MM.1S (cell line): ENCODE data around the gene FSHB.

Source experiments
- CTCF ChIP-seq: fragments of 300-600 bp; sonication (generic); IDR thresholded peaks from 2 replicates; pipeline ENCODE4 v1.5.1; 2016; ENCODE audit warnings: antibody characterized with exemption, low read length, mixed read lengths
- EZH2 ChIP-seq: fragments of 300-600 bp; sonication (generic); optimal IDR thresholded peaks from 2 replicates; pipeline ENCODE3; 2017; ENCODE audit warnings: low read depth, mild to moderate bottlenecking, antibody characterized with exemption, low read length, mixed read lengths

DNA sequence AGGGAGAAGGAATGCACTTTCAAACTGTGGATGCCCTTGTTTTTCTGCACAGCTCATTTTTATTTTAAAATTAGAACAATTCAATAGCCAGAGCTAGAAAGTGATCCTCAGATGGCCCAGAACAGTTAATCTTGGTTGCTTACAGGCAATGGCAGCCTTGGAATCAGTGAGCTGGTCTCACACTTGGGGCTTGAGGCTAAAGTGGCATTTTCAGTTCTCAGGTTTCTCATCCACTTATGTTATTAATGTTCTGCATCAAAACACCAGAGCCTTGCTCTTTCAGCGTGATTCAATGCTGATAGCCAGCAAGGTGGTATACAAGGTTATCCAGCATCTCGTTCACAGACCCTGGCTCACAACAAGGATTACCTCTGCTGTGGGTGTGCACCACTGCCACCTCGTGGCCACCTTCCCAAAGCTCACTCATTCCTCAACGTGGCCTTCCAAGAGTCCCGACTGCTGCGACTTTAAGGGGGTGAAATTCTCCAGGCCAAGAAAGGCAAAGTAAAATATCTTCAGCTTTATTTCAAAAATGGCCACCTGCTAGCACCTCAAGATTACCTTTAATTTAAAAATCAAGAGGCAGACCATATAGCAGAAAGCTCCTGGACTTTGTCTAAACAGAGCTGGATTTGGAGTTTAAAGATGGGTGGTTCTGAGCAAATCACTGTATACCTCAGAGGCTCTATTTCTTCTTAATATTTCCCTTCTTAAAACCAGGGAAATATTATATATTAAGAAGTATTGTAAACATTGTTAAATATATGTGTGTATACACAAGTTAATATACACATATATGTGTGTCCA, 34.2 kb upstream of the FSHB start:
- TF ChIP-seq EZH2 (no peak), CTCF (peak; percentile 89)
